Measurements from ENCODE around the gene TRIO. TPM values are rescaled to one million over a fixed set of nuclear protein-coding genes. Genes with fewer than 3 reads are reported as not detected.

Gene TRIO
- total and polyA plus RNA-seq, 10 of the 15 experiments (the other 5 are each of a cell fraction or from before 2014, with no cell fraction given): 5.1 to 96.4 (median 44.6) TPM

DNA sequence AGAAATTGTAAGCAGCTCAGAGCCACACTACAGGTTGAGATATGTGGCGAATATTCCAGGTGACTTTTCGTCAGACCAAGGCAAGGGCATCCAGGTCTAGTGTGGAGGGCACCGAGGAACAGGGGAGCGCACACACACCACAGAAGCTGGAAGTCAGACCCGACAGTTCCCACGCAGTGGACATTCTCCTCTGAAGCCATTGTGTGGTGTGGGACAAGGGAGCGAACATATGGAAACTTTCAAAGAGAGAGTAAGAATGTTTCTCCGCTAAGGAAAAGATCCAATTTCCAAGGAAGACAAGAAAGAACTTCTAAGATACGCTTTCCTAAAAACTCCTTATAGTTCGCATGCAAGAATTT, 297.1 kb downstream of the TRIO start (continued):
- TF ChIP-seq, protein P1, sequence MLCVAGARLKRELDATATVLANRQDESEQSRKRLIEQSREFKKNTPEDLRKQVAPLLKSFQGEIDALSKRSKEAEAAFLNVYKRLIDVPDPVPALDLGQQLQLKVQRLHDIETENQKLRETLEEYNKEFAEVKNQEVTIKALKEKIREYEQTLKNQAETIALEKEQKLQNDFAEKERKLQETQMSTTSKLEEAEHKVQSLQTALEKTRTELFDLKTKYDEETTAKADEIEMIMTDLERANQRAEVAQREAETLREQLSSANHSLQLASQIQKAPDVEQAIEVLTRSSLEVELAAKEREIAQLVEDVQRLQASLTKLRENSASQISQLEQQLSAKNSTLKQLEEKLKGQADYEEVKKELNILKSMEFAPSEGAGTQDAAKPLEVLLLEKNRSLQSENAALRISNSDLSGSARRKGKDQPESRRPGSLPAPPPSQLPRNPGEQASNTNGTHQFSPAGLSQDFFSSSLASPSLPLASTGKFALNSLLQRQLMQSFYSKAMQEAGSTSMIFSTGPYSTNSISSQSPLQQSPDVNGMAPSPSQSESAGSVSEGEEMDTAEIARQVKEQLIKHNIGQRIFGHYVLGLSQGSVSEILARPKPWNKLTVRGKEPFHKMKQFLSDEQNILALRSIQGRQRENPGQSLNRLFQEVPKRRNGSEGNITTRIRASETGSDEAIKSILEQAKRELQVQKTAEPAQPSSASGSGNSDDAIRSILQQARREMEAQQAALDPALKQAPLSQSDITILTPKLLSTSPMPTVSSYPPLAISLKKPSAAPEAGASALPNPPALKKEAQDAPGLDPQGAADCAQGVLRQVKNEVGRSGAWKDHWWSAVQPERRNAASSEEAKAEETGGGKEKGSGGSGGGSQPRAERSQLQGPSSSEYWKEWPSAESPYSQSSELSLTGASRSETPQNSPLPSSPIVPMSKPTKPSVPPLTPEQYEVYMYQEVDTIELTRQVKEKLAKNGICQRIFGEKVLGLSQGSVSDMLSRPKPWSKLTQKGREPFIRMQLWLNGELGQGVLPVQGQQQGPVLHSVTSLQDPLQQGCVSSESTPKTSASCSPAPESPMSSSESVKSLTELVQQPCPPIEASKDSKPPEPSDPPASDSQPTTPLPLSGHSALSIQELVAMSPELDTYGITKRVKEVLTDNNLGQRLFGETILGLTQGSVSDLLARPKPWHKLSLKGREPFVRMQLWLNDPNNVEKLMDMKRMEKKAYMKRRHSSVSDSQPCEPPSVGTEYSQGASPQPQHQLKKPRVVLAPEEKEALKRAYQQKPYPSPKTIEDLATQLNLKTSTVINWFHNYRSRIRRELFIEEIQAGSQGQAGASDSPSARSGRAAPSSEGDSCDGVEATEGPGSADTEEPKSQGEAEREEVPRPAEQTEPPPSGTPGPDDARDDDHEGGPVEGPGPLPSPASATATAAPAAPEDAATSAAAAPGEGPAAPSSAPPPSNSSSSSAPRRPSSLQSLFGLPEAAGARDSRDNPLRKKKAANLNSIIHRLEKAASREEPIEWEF (IDR thresholded peaks at IDR 0.05; ENCODE audit: insufficient replicate concordance, low read depth, low read length): no peak
- TF ChIP-seq SMARCA5 (IDR thresholded peaks at IDR 0.05): no peak
- no peak for TF ChIP-seq CBFB (IDR thresholded peaks at IDR 0.05; ENCODE audit: low read depth)

DNA sequence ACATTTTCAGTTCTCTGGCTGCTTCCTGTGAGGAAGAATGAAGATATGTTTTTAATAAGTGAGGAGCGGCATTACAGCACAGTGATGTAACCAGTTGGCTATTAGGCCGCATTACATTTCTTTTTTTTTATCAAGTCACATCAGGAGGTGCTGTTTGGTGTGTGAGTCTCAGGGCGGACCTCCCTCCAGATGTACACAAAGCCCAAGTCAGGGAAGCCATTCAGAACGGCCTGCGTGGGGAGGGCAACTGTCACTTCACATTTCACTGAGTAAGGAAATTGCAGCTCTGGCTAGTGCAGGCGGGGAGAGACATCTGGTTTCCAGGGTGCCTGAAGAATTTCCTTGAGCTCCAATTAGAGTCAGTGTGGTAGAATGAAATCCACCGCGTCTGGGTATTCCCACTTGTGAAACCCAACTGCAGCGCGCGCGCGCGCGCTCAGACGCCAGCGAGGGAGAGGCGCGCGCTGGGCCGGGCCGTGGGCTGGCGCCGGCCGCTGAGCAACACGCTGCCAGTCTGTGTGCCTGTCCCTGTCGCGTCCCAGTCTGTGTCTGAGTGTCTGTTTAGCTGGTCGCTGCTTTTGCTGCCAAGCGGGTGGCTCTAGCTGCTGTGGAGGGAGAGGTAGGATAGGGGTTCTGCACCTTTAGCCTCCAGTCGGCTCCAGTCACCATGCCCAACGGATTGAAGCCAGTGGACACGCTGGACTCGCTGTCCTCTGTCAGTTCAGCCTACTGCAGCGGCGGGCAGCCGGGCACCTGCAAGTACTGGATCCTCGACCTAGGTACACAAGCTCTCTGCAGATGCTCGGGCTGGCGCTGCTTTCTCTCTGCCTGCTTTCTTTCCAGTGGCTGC, 297.7 kb downstream of the TRIO start:
- DNase-seq (ENCODE audit: low read depth, low spot score) (no peak), ATAC-seq (no peak), FAIRE-seq (no peak)
- 0 out of 2 replicates have a peak, but pooled peaks cover 1% of the 10 kb centered on the region for H3K79me2 ChIP-seq (ENCODE audit: control insufficient read depth, insufficient read depth, low read length)
- SMC1A ChIA-PET (ENCODE audit: uncharacterized antibody, unreplicated experiment): no interaction called here
- in situ Hi-C loops (cut with MboI) (no loop called here), intact Hi-C loops (cut with micrococcal nuclease; ENCODE audit: unreplicated experiment) (no loop called here)
- H3K9ac ChIP-seq (ENCODE audit: control insufficient read depth, insufficient read depth, low read length): no peak overlapping the region
- 97% methylated on average over 40 of the region's 40 CpGs for WGBS (ENCODE audit: insufficient coverage, insufficient replicate concordance, low lambda C conversion rate, missing lambda C conversion rate)
- no peak overlapping the region for H3K4me2 ChIP-seq (ENCODE audit: control insufficient read depth, insufficient read depth)
- H3K27me3 ChIP-seq (replicated peaks in 1 of 2; ENCODE audit: control insufficient read depth in 2 of 2, insufficient read depth in 2 of 2, low read length in 1 of 2): no peaks in the 10 kb centered on the region
- POLR2A ChIA-PET: no interaction called here
- RAD21 ChIA-PET (ENCODE audit: unreplicated experiment): no interaction called here
- BruUV-seq (replicated peaks): no TSS peak
- peaks cover 16% of the 10 kb centered on the region for H3K4me1 ChIP-seq (ENCODE audit: control insufficient read depth, insufficient read depth, low read length)
- no peak overlapping the region for H3K27ac ChIP-seq (ENCODE audit: control insufficient read depth, insufficient read depth)
- TF ChIP-seq IRF4 (IDR thresholded peaks at IDR 0.05; ENCODE audit: low read depth, low read length) (no peak), EGR1 (IDR thresholded peaks at IDR 0.05; ENCODE audit: borderline replicate concordance in 1 of 2, low read depth in 2 of 2, low read length in 2 of 2) (no peak)
- TF ChIP-seq, protein P2, sequence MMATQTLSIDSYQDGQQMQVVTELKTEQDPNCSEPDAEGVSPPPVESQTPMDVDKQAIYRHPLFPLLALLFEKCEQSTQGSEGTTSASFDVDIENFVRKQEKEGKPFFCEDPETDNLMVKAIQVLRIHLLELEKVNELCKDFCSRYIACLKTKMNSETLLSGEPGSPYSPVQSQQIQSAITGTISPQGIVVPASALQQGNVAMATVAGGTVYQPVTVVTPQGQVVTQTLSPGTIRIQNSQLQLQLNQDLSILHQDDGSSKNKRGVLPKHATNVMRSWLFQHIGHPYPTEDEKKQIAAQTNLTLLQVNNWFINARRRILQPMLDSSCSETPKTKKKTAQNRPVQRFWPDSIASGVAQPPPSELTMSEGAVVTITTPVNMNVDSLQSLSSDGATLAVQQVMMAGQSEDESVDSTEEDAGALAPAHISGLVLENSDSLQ (IDR thresholded peaks at IDR 0.05): no peak
- H2AFZ ChIP-seq (ENCODE audit: control insufficient read depth, low read depth, low read length): no peak overlapping the region
- H3K36me3 ChIP-seq (ENCODE audit: control insufficient read depth in 2 of 2, insufficient read depth in 2 of 2, low read length in 1 of 2): peaks cover 6 to 13% of the 10 kb centered on the region in 2 experiments
- CTCF ChIA-PET: no interaction called here
- peaks cover 3% of the 10 kb centered on the region; the same call in 2 of the 3 replicates for H3K9me3 ChIP-seq (replicated peaks; ENCODE audit: control insufficient read depth, insufficient read depth, low read length)
- H4K20me1 ChIP-seq (ENCODE audit: control insufficient read depth, insufficient read depth): no peaks in the 10 kb centered on the region
- H3K4me3 ChIP-seq: no peak overlapping the region
